ENCODE results near the gene GPC5.
"Not testable (repeated sequence)": the region's sequence is repeated elsewhere in the genome, so short reads cannot be mapped to it uniquely, and the experiment has no call there.

The GPC5 gene

DNA sequence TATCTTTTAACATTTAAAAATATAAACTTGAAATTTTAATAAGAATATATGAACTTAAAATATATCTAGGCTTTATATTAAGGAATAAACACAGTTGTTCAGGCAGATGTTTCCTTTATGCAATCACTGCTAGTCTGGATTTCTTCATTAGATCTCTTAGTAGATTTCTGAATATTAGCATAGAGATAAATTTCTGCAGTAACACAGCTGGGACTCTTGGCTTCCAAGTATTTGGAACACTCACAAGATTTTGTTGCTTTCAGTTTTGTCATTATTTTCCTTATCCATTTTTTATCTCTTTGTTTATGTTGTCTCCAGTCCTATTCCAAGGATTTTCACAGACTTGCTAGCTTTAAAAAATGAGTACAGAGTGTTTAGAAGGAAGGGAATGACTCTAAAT, 857.1 kb downstream of the GPC5 start:
- no peak for DNase-seq

- DNase-seq: no peak
Measured at GRCh38 chr13:92256211-92256610, 857.8 kb downstream of the GPC5 start.

GRCh38 chr13:92259046-92259445, 860.6 kb downstream of the GPC5 start:
- no peak for DNase-seq

GRCh38 chr13:92259523-92259922, 861.1 kb downstream of the GPC5 start:
- DNase-seq: no peak

GRCh38 chr13:92260363-92260762, 861.9 kb downstream of the GPC5 start:
- no peak for DNase-seq

GRCh38 chr13:92262100-92262788, 863.8 kb downstream of the GPC5 start:
- DNase-seq: no peak

DNA sequence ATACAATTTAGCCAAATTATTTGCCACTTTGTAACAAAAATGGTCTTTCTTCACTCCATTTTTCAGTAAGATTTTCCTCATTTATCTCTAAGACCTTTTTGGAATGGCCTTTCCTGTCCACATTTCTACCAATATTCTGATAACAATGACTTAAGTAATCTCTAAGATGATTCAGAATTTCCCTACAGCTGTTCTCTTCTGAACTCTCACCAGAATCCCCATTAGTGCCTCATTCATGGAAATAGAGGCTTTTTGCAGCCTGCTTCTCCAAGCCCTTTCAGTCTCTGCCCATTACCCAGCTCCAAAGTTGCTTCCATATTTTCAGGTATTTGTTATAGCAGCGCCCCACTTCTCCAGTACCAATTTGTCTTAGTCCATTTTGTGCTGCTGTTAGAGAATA, 867.0 kb downstream of the GPC5 start:
- no peak for DNase-seq

- no peak for DNase-seq
Measured at GRCh38 chr13:92270990-92271389, 872.6 kb downstream of the GPC5 start.

GRCh38 chr13:92272177-92272576, 873.8 kb downstream of the GPC5 start:
- no peak for DNase-seq

GRCh38 chr13:92280986-92281385, 882.6 kb downstream of the GPC5 start:
- DNase-seq: not testable (repeated sequence)

GRCh38 chr13:92290718-92291307, 892.4 kb downstream of the GPC5 start:
- not testable (repeated sequence) for DNase-seq

DNA sequence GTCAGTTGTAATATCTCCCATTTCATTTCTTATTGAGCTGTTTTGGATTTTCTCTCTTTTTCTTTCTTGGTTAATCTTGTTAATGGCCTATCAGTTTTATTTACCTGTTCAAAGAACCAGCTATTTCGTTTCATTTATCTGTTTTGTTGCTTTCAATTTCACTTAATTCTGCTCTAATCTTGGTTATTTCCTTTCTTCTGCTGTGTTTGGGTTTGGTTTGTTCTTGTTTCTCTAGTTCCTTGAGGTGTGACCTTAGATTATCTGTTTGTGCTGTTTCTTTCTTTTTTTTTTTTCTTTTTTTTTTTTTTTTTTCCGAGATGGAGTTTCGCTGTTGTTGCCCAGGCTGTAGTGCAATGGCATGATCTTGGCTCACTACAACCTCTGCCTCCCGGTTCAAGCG, 896.1 kb downstream of the GPC5 start:
- DNase-seq: not testable (repeated sequence)

GRCh38 chr13:92296154-92296671, 897.8 kb downstream of the GPC5 start:
- not testable (repeated sequence) for DNase-seq

GRCh38 chr13:92297971-92298942, 899.8 kb downstream of the GPC5 start:
- DNase-seq: no peak

- DNase-seq: no peak
Measured at GRCh38 chr13:92300651-92301050, 902.2 kb downstream of the GPC5 start.

- DNase-seq: no peak
Measured at GRCh38 chr13:92303428-92303827, 905.0 kb downstream of the GPC5 start.

DNA sequence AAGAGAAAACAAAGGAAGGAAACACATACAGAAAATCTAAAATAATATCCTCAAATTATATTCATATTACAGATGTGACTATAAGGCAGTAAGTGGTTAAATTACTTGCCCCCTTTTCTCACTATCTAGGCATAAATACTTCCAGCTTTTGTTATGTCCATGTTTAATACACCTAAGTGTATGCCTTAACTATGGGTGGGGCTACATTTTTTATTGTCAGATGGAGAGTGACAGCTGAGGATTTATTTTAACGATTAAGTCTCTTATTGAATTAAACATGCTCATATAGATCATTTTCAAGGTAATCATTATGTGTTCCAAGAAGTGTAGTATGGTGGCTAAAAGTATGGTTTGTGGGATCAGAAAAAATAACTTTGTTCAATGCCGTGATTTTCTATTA, 909.3 kb downstream of the GPC5 start:
- no peak for DNase-seq

DNA sequence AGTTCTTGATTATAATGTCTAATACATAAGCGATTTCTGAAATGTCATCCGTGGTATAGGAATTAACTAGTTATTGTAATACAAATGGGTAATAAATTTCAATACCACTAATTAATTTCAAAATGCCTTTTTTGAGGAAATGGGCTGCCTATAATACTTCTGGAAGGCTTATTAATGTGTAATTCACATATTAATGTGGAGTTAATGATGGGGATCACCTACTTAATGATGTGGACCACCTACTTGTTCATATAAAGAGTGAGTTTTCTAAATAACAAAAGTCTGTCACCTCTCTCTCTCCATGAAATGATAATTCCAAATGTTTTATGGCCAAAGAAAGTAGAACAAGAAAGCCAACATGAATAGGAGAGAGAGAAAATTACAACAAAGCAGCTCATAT, 914.4 kb downstream of the GPC5 start:
- DNase-seq: no peak

- DNase-seq: no peak
Measured at GRCh38 chr13:92313382-92313781, 915.0 kb downstream of the GPC5 start.

GRCh38 chr13:92315265-92315664, 916.8 kb downstream of the GPC5 start:
- no peak for DNase-seq

DNA sequence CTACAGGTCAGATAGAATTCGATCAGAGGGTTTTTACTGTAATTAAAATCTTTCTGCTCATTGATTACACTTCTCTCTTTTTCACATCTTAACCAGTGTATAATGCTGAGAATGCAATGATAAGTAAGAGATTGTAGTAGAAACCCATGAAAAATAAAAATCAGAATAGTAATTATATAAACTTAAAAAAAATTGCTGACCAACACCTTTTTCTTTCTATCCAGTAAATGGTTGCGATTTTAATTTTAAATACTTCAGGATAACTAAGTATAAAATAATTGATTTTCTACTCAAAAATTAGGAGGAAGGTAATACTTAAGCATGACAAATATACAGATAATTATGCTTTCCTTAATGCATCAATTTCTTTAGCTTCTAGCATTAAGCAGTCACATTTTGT, 917.6 kb downstream of the GPC5 start:
- DNase-seq: no peak

GRCh38 chr13:92317066-92317465, 918.6 kb downstream of the GPC5 start:
- DNase-seq: no peak

Measured in anterior cingulate cortex (tissue), 58 donors.